ENCODE data around the gene DENND4C.
"Not testable (repeated sequence)": the region's sequence is repeated elsewhere in the genome, so short reads cannot be mapped to it uniquely, and the experiment has no call there.

Gene DENND4C

GRCh38 chr9:19243366-19244033 is 13.0 kb downstream of the DENND4C start:
- H3K27ac ChIP-seq = peak overlapping the region; percentile 26; the same call in 1 of the 2 replicates
- no peak for TF ChIP-seq CTCF (conservative IDR thresholded peaks at IDR 0.05)

- no peak overlapping the region for H3K27ac ChIP-seq
- TF ChIP-seq CTCF (conservative IDR thresholded peaks at IDR 0.05) = no peak
These were observed 16.4 kb downstream of the DENND4C start for GRCh38 chr9:19246891-19247290.

GRCh38 chr9:19247420-19247819 is 16.9 kb downstream of the DENND4C start:
- TF ChIP-seq CTCF (conservative IDR thresholded peaks at IDR 0.05) = no peak
- no peak overlapping the region for H3K27ac ChIP-seq

GRCh38 chr9:19250346-19250745 is 19.9 kb downstream of the DENND4C start:
- not testable (repeated sequence) for H3K27ac ChIP-seq

- H3K27ac ChIP-seq = not testable (repeated sequence)
These were observed 20.7 kb downstream of the DENND4C start for GRCh38 chr9:19251203-19251602.

- H3K27ac ChIP-seq = not testable (repeated sequence)
These were observed 21.1 kb downstream of the DENND4C start for GRCh38 chr9:19251622-19252021.

GRCh38 chr9:19252174-19252884 is 21.8 kb downstream of the DENND4C start:
- no peak for TF ChIP-seq CTCF (conservative IDR thresholded peaks at IDR 0.05)
- H3K27ac ChIP-seq = no peak overlapping the region

- H3K27ac ChIP-seq = no peak overlapping the region
- TF ChIP-seq CTCF (conservative IDR thresholded peaks at IDR 0.05) = no peak
These were observed 22.4 kb downstream of the DENND4C start for GRCh38 chr9:19252885-19253219.

GRCh38 chr9:19255112-19255511 is 24.6 kb downstream of the DENND4C start:
- no peak overlapping the region for H3K27ac ChIP-seq
- no peak for TF ChIP-seq CTCF (conservative IDR thresholded peaks at IDR 0.05)

Data from VCaP (cell line).